IMR-90 (cell line): Measurements from ENCODE around the gene TMPRSS7. TPM values are rescaled to one million over a fixed set of nuclear protein-coding genes. Genes with fewer than 3 reads are reported as not detected.

ENCODE experiments used
- ATAC-seq: fragments of 200-7000 bp; cut with Tn5 transposase; 2 replicates; pipeline ENCODE4 v1.9.1; 2020; ENCODE audit warnings: low read depth, mild to moderate bottlenecking, moderate library complexity
- BruUV-seq: library from RNA; stranded (reverse); fragments of 400-500 nt; replicated peaks from 2 replicates; lab custom pipeline; 2021; lab: Mats Ljungman, UMichigan
- CTCF ChIA-PET: fragments of 300-600 bp; formaldehyde crosslinking; extraction: SDS; loops from one replicate; lab custom pipeline; 2021; ENCODE audit warnings: antibody characterized with exemption; lab: Yijun Ruan, JAX
- POLR2A ChIA-PET: fragments of 300-600 bp; sonication (Branson Sonifier 250); formaldehyde crosslinking; loops from one replicate; lab custom pipeline; 2022; ENCODE audit warnings: antibody characterized with exemption; ENCODE audit not compliant: unreplicated experiment; lab: Charles Lee
- DNase-seq: peaks from one replicate; pipeline ENCODE4 v3.0.0; 2013
- H2AFZ ChIP-seq: replicated peaks from 2 replicates; pipeline ENCODE3; 2013; ENCODE audit warnings: low read length, mild to moderate bottlenecking; ENCODE audit not compliant: poor library complexity
- H2AK5ac ChIP-seq: 2 replicates; pipeline ENCODE4 v1.6.1; 2013; ENCODE audit warnings: low read depth, low read length, inconsistent platforms
- H2AK9ac ChIP-seq: replicated peaks from 2 replicates; pipeline ENCODE3; 2013; ENCODE audit warnings: mild to moderate bottlenecking, low read depth, low read length, moderate library complexity; ENCODE audit not compliant: poor library complexity
- H2BK120ac ChIP-seq: 2 replicates; pipeline ENCODE4 v1.6.1; 2013; ENCODE audit warnings: low read depth, low read length, inconsistent platforms
- H2BK15ac ChIP-seq: 3 replicates; pipeline ENCODE4 v1.6.1; 2013; ENCODE audit warnings: low read depth, low read length, inconsistent platforms
- H2BK20ac ChIP-seq: 2 replicates; pipeline ENCODE4 v1.6.1; 2013; ENCODE audit warnings: low read depth, mild to moderate bottlenecking, inconsistent platforms, low read length, moderate library complexity
- H2BK5ac ChIP-seq: 2 replicates; pipeline ENCODE4 v1.6.1; 2013; ENCODE audit warnings: mild to moderate bottlenecking, low read depth, low read length, inconsistent platforms; ENCODE audit not compliant: poor library complexity, severe bottlenecking
- H3K14ac ChIP-seq: replicated peaks from 2 replicates; pipeline ENCODE4 v1.6.1; 2013; ENCODE audit warnings: low read depth, low read length, inconsistent platforms
- H3K18ac ChIP-seq: 2 replicates; pipeline ENCODE4 v1.6.1; 2013; ENCODE audit warnings: low read depth, low read length, control low read depth
- H3K23ac ChIP-seq: 2 replicates; pipeline ENCODE4 v1.6.1; 2013; ENCODE audit warnings: low read depth, low read length, inconsistent platforms
- H3K27ac ChIP-seq: 2 replicates; pipeline ENCODE4 v1.5.1; 2013; ENCODE audit warnings: mild to moderate bottlenecking, control low read depth, low read length; ENCODE audit not compliant: insufficient read depth
- H3K27me3 ChIP-seq: 2 replicates; pipeline ENCODE4 v1.6.1; 2013; ENCODE audit warnings: low read length; ENCODE audit not compliant: control insufficient read depth, insufficient read depth
- H3K36me3 ChIP-seq: 2 replicates; pipeline ENCODE4 v1.6.1; 2013; ENCODE audit warnings: low read length, mixed read lengths; ENCODE audit not compliant: control insufficient read depth, insufficient read depth
- H3K4ac ChIP-seq: 2 replicates; pipeline ENCODE4 v1.6.1; 2013; ENCODE audit warnings: low read depth, low read length, inconsistent platforms
- H3K4me1 ChIP-seq: 2 replicates; pipeline ENCODE4 v1.6.1; 2013; ENCODE audit warnings: low read length, mixed read lengths; ENCODE audit not compliant: control insufficient read depth, insufficient read depth
- H3K4me2 ChIP-seq: 2 replicates; pipeline ENCODE4 v1.6.1; 2013; ENCODE audit warnings: low read depth, mild to moderate bottlenecking, control low read depth, low read length, moderate library complexity
- H3K4me3 ChIP-seq: 2 replicates; pipeline ENCODE4 v1.5.1; 2013; ENCODE audit warnings: low read depth, mild to moderate bottlenecking, control low read depth, low read length, moderate library complexity; ENCODE audit not compliant: insufficient read depth
- H3K56ac ChIP-seq: 2 replicates; pipeline ENCODE4 v1.6.1; 2013; ENCODE audit warnings: low read length, inconsistent platforms; ENCODE audit not compliant: insufficient read depth; ENCODE audit errors: extremely low read depth
- H3K79me1 ChIP-seq, 2 experiments: 2 replicates each; pipeline ENCODE4 v1.6.1; 2013; ENCODE audit warnings: low read length in 2 of 2, inconsistent platforms in 1 of 2, low read depth in 1 of 2
- H3K9ac ChIP-seq: 2 replicates; pipeline ENCODE4 v1.6.1; 2013; ENCODE audit warnings: low read depth, low read length, control low read depth
- H3K9me1 ChIP-seq: 2 replicates; pipeline ENCODE4 v1.6.1; 2013; ENCODE audit warnings: low read length, inconsistent platforms; ENCODE audit not compliant: insufficient read depth
- H3K9me3 ChIP-seq: 2 replicates; pipeline ENCODE4 v1.6.1; 2013; ENCODE audit warnings: low read length; ENCODE audit not compliant: control insufficient read depth, insufficient read depth
- H4K20me1 ChIP-seq: 2 replicates; pipeline ENCODE4 v1.6.1; 2013; ENCODE audit warnings: low read length, inconsistent platforms; ENCODE audit not compliant: insufficient read depth
- H4K5ac ChIP-seq: 2 replicates; pipeline ENCODE4 v1.6.1; 2013; ENCODE audit warnings: mild to moderate bottlenecking, low read depth, low read length, control low read depth
- H4K8ac ChIP-seq, 2 experiments: 2 replicates each; pipeline ENCODE4 v1.6.1; 2013; ENCODE audit warnings: low read depth in 2 of 2, low read length in 2 of 2, control low read depth in 1 of 2, inconsistent platforms in 1 of 2
- H4K91ac ChIP-seq: 2 replicates; pipeline ENCODE4 v1.6.1; 2013; ENCODE audit warnings: low read depth, low read length, inconsistent platforms; ENCODE audit not compliant: insufficient read depth
- CHD1 ChIP-seq: IDR thresholded peaks from 2 replicates; pipeline ENCODE4 v1.6.1; 2012; ENCODE audit warnings: low read depth, low read length, improper control_type of control experiment
- FOS ChIP-seq: fragments of 150-350 bp; IDR thresholded peaks from 2 replicates; pipeline ENCODE4 v1.6.1; 2016; ENCODE audit warnings: low read depth, low read length
- NFE2L2 ChIP-seq: fragments of 150-350 bp; IDR thresholded peaks from 2 replicates; pipeline ENCODE4 v1.6.1; 2016; ENCODE audit warnings: low read depth, mild to moderate bottlenecking, low read length
- POLR2A ChIP-seq: IDR thresholded peaks from 2 replicates; pipeline ENCODE4 v1.6.1; 2012; ENCODE audit warnings: mild to moderate bottlenecking, low read depth, low read length
- RAD21 ChIP-seq: IDR thresholded peaks from 2 replicates; pipeline ENCODE4 v1.6.1; 2012; ENCODE audit warnings: low read length, improper control_type of control experiment
- RCOR1 ChIP-seq: IDR thresholded peaks from 2 replicates; pipeline ENCODE4 v1.6.1; 2012; ENCODE audit warnings: mild to moderate bottlenecking, low read length, improper control_type of control experiment; ENCODE audit not compliant: insufficient replicate concordance
- RFX5 ChIP-seq: IDR thresholded peaks from 2 replicates; pipeline ENCODE4 v1.8.0; 2012; ENCODE audit warnings: low read depth, mild to moderate bottlenecking, low read length, moderate library complexity
- USF2 ChIP-seq: fragments of 150-350 bp; IDR thresholded peaks from 2 replicates; pipeline ENCODE4 v1.6.1; 2017; ENCODE audit warnings: mild to moderate bottlenecking, antibody characterized with exemption, low read length, low read depth
- WGBS, 2 experiments: methylation state at CpG; one replicate each; pipeline versions ENCODE4 v1.1.5 to v1.1.7; 2013; ENCODE audit warnings: missing lambda C conversion rate in 2 of 2; ENCODE audit not compliant: insufficient read length in 1 of 2; ENCODE audit errors: extremely low coverage in 2 of 2; 5-methylcytosine and 5-hydroxymethylcytosine counted together
- dilution Hi-C: fragments of 300-500 bp; cut with HindIII; formaldehyde crosslinking; loops from one replicate; pipeline ENCODE4 v1.14.3; 2018; ENCODE audit warnings: low sequenced_read_pairs; ENCODE audit not compliant: unreplicated experiment
- in situ Hi-C: fragments of 300-500 bp; cut with MboI; formaldehyde crosslinking; loops from 3 replicates; pipeline ENCODE4 v1.14.3; 2019; ENCODE audit warnings: low sequenced_read_pairs, inconsistent platforms, mixed read lengths
- intact Hi-C: fragments of 100-400 bp; cut with micrococcal nuclease; formaldehyde crosslinking; loops from 2 replicates; pipeline ENCODE4 v1.10.0; 2022
- polyA plus RNA-seq, 3 experiments: library from polyadenylated mRNA; depleted of rRNA; stranded (reverse); fragments of >200 nt; gene quantifications; 2 replicates each; pipeline ENCODE4 v1.2.3, GENCODE V29; 2012; ENCODE audit warnings: low replicate concordance in 1 of 3
- total RNA-seq: library from RNA; depleted of rRNA; stranded (reverse); fragments of >200 nt; gene quantifications from 2 replicates; pipeline ENCODE4 v1.2.3, GENCODE V29; 2012

Gene TMPRSS7
- total and polyA plus RNA-seq, 2 of the 4 experiments (the other 2 are of a cell fraction) = 0.07 TPM; not detected in 1

- Histone ChIP-seq H3K23ac (no peak overlapping the region), H3K14ac (no peak overlapping the region), H3K9ac (no peak overlapping the region), H3K27ac (no peak overlapping the region), H3K27me3 (no peaks in the 10 kb centered on the region), H4K8ac (no peak overlapping the region), H4K91ac (no peak overlapping the region), H2BK20ac (no peak overlapping the region), H3K4me3 (no peak overlapping the region), H3K56ac (no peak overlapping the region), H4K20me1 (no peaks in the 10 kb centered on the region), H4K5ac (no peak overlapping the region), H2AK5ac (no peak overlapping the region), H2AK9ac (no peak overlapping the region), H3K18ac (no peak overlapping the region), H2BK15ac (no peak overlapping the region), H3K79me1 (no peaks in the 10 kb centered on the region), H3K4ac (no peak overlapping the region), H2BK5ac (no peak overlapping the region), H3K9me3 (no peaks in the 10 kb centered on the region), H3K4me2 (no peak overlapping the region), H2AFZ (no peak overlapping the region), H3K9me1 (no peaks in the 10 kb centered on the region), H3K36me3 (no peaks in the 10 kb centered on the region), H3K4me1 (peaks cover 8% of the 10 kb centered on the region), H2BK120ac (no peak overlapping the region)
- ChIA-PET CTCF (interaction anchor here (0.7 to 3.1 kb wide), 7 partner anchors 18 to 292 kb away, joined by 3 to 17 read pairs (median 6); no protein-coding TSS in a partner anchor), POLR2A (no interaction called here)
- ATAC-seq = no peak
- intact Hi-C loops (no loop called here), in situ Hi-C loops (no loop called here), dilution Hi-C loops (no loop called here)
- TF ChIP-seq USF2 (no peak), RCOR1 (no peak), POLR2A (no peak), RFX5 (no peak), RAD21 (no peak), NFE2L2 (no peak), FOS (no peak), CHD1 (no peak)
- no TSS peak for BruUV-seq
- 100% methylated on average over 1 of the region's 6 CpGs; no CpG with 5 or more reads in 1 of the 2 experiments for WGBS, 2 experiments
- no peak for DNase-seq
Observed at GRCh38 chr3:112012205-112012992, 22.1 kb upstream of the TMPRSS7 start.
